GM13977 (cell line): Measurements from ENCODE around the gene LHFPL2.

Source experiments
- DNase-seq: peaks from one replicate; pipeline ENCODE4 v3.0.0; 2012; ENCODE audit warnings: low spot score
- CTCF ChIP-seq: IDR thresholded peaks from 2 replicates; pipeline ENCODE4 v1.5.1; 2012; ENCODE audit warnings: mild to moderate bottlenecking, control low read depth; ENCODE audit not compliant: insufficient read depth; ENCODE audit errors: extremely low read depth, missing control alignments
- in situ Hi-C: fragments of 300-500 bp; cut with MboI; formaldehyde crosslinking; loops from one replicate; pipeline ENCODE4 v1.12.0; 2022; ENCODE audit warnings: low sequenced_read_pairs, low pct_unique_long_range_greater_than_20kb, mixed read lengths, inconsistent platforms; ENCODE audit not compliant: unreplicated experiment

Gene LHFPL2

GRCh38 chr5:78629624-78630023 lies 18.9 kb downstream of the LHFPL2 start:
- in situ Hi-C loops: no loop called here
- no peak for TF ChIP-seq CTCF
- DNase-seq: no peak

- in situ Hi-C loops: no loop called here
- DNase-seq: no peak
These were observed 20.1 kb downstream of the LHFPL2 start for GRCh38 chr5:78628270-78628992.

GRCh38 chr5:78627766-78628165 lies 20.8 kb downstream of the LHFPL2 start:
- DNase-seq: no peak
- in situ Hi-C loops: no loop called here
- no peak for TF ChIP-seq CTCF

More at GRCh38 chr5:78628270-78628992, 20.1 kb downstream of the LHFPL2 start:
- no peak for TF ChIP-seq CTCF

- in situ Hi-C loops: no loop called here
- DNase-seq: no peak
- no peak for TF ChIP-seq CTCF
These were observed 21.4 kb downstream of the LHFPL2 start for GRCh38 chr5:78627175-78627574.

GRCh38 chr5:78626009-78626571 lies 22.5 kb downstream of the LHFPL2 start:
- no peak for DNase-seq
- TF ChIP-seq CTCF: no peak
- in situ Hi-C loops: no loop called here

- in situ Hi-C loops: no loop called here
- no peak for DNase-seq
- no peak for TF ChIP-seq CTCF
These were observed 23.6 kb downstream of the LHFPL2 start for GRCh38 chr5:78624992-78625391.
